Fibroblast of pulmonary artery (primary cell): ENCODE measurements around the gene RGS19.

Experiments used
- DNase-seq: peaks from one replicate; pipeline ENCODE4 v3.0.0-alpha.2; 2010; ENCODE audit warnings: low read depth
- H3K4me3 ChIP-seq: replicated peaks from 2 replicates; pipeline ENCODE4 v1.5.1; 2011; ENCODE audit warnings: low read depth, mild to moderate bottlenecking, control low read depth, low read length, moderate library complexity
- TF ChIP-seq, protein P1 (sequence below): IDR thresholded peaks from 2 replicates; pipeline ENCODE4 v1.5.1; 2011; ENCODE audit warnings: mild to moderate bottlenecking, control low read depth, low read length, inconsistent platforms; ENCODE audit errors: missing control alignments

Gene RGS19

DNA sequence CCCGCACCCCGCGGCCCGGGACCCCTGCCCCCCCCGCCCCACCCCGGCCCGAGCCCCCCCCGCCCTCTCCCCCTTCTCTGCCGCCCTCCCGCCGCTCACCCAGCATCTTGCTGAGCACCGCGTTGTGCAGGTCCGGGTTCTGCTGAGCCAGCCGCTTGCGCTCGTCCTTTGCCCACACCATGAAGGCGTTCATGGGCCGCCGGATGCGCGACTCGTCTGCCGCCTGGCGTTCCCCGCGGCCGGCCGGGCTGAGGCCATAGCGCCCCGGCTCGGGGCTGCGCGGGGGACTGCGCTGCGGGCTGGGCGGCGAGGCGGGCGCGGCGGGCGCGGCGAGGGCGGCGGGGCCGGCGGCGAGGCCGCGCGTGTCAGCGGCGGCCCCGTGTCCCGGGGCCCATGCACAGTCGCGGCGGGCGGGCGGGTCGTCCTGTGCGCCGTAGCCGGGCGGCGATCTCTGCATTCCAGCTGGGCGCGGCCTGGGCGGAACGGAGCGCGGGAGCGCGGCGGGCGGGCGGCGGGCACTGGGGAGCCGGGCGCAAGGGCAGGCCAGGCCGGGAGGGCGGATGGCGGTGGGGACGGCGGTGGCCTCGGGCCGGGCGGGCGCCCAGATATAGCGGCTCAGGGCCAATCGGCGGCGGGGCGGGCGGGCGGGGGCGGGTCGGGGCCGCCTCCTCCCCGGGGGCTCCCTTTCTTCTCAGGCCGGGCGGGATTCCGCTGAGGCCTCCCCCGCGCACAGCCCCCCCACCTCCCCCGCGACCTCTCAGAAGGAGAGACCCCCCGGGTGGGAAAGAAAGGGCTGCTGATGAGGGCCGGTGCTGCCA lies 30.0 kb downstream of the RGS19 start, which contains the start of gene SOX18:
Gene SOX18 (minus strand): TSS at position 580 of the 818 bp plus-strand sequence. CDS start 123 bp downstream, at position 457.
- TF ChIP-seq, protein P1, sequence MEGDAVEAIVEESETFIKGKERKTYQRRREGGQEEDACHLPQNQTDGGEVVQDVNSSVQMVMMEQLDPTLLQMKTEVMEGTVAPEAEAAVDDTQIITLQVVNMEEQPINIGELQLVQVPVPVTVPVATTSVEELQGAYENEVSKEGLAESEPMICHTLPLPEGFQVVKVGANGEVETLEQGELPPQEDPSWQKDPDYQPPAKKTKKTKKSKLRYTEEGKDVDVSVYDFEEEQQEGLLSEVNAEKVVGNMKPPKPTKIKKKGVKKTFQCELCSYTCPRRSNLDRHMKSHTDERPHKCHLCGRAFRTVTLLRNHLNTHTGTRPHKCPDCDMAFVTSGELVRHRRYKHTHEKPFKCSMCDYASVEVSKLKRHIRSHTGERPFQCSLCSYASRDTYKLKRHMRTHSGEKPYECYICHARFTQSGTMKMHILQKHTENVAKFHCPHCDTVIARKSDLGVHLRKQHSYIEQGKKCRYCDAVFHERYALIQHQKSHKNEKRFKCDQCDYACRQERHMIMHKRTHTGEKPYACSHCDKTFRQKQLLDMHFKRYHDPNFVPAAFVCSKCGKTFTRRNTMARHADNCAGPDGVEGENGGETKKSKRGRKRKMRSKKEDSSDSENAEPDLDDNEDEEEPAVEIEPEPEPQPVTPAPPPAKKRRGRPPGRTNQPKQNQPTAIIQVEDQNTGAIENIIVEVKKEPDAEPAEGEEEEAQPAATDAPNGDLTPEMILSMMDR, result no peak
- peak; percentile 34 for DNase-seq
- peak within 1 kb of the TSS; percentile 34 for H3K4me3 ChIP-seq

GRCh38 chr20:64048402-64049044 lies 30.8 kb downstream of the RGS19 start:
- TF ChIP-seq, protein P1, result no peak
- H3K4me3 ChIP-seq, result peak overlapping the region; percentile 34
- DNase-seq, result no peak

DNA sequence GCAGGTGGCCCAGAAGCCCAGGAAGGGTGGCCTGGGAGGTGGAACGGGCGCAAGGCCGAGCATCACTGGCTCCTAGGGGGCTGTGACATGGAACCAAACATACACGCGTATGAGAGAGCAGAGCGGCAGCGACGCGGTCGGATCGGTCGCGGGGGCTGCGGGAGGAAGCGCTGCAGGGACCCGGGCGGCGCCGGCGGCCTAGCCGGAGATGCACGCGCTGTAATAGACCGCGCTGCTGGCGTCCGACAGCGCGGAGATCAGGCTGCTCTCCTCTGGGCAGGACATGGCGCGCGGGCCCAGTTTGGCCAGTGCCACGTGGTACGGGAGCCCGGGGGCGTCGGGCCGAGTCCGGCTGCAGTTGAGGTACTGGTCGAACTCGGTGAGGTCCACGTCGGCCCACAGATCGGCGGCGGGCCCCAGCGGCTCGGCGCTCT lies 31.3 kb downstream of the RGS19 start:
- TF ChIP-seq, protein P1, result no peak
- H3K4me3 ChIP-seq, result peak overlapping the region; percentile 30
- no peak for DNase-seq

- no peak for DNase-seq
- TF ChIP-seq, protein P1, result no peak
- H3K4me3 ChIP-seq, result no peak overlapping the region
Observed at GRCh38 chr20:64047046-64047389, 32.3 kb downstream of the RGS19 start.

DNA sequence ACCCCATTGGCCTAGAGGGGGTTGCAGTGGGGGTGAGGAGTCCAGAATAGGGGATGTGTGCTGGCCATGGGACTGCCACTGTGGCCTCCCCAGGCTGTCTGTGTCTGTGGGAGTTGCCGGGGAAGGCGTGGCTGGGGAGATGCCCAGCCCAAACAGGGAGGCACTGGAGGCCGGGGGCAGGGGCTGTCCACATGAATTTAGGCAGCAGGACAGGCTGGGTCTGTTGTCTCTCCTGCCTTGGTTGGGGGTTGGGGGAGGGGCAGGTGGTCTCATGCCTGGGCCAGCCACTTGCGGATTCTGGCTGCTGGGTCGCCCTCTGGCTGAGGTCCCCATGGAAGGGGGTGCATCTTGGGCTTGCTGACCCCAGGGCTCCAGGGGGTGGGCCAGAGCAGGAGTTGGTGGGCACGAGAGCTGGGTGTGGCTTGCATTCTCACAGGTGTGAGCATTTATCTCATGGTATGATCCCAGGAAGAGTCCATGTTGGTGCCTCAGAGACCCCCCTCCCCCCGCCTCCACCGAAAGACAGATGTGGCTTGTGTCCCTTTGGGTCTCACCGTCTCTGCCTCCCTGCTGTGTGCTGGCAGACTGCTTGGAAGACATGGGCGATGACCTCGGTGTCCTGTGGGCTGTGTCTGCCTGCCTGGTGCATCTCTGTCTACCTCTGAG lies 33.8 kb downstream of the RGS19 start:
- H3K4me3 ChIP-seq, result no peak overlapping the region
- DNase-seq, result no peak
- TF ChIP-seq, protein P1, result no peak

DNA sequence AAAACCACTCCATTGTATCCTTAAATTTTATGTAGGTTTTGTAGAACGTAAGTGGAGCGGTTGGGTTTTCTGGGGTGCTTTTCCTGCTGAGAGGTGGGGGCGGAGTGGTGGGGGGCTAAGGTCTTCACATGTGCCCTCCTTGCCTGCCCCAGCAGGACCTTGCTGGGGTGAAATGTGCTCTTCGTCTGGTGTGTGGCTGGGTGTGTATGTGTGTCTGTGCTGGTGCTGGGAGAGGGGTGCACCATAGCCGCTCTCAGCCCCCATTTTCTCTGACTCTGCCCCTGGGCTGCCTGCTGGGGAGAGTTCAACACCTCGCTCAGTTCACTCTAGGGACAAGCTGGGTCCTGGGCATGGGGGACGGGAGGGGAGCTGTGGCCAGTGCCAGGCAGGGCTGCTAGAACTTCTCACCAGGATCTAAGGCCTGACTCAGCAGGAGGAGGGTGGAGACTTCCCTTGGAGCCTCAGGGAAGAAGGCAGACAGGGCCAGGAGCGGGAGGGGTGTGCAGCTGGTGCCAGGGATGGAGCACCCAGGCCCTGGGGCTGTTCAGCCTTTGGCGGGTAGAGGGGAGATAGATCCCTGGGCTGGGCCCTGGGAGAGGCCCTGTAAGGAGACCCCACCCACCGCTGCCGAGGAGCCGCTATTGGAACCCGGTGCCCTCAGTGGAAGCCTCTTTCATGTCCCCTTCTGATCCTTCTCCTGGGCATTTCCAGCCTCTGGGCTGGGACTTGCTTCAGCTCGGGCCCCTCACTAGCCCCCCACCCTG lies 34.7 kb downstream of the RGS19 start:
- peak; percentile 57 for DNase-seq
- TF ChIP-seq, protein P1, result no peak
- H3K4me3 ChIP-seq, result no peak overlapping the region
